ENCODE results near the gene CHMP4A.

The CHMP4A gene

GRCh38 chr14:24259282-24260025 is 46.2 kb upstream of the CHMP4A start:
- TF ChIP-seq CTCF (IDR thresholded peaks at IDR 0.05; ENCODE audit: low read depth, low read length): no peak
- peak; percentile 38 to 77 for DNase-seq (ENCODE audit: low read depth in 2 of 2)
- no peak overlapping the region for H3K4me3 ChIP-seq (replicated peaks in 1 of 2; ENCODE audit: low read depth in 2 of 2, low read length in 2 of 2)

- no peak for TF ChIP-seq CTCF (IDR thresholded peaks at IDR 0.05; ENCODE audit: low read depth, low read length)
- no peak overlapping the region for H3K4me3 ChIP-seq (replicated peaks in 1 of 2; ENCODE audit: low read depth in 2 of 2, low read length in 2 of 2)
Observed at GRCh38 chr14:24258548-24259265, 45.4 kb upstream of the CHMP4A start.

GRCh38 chr14:24258119-24258518 is 44.8 kb upstream of the CHMP4A start:
- no peak overlapping the region for H3K4me3 ChIP-seq (replicated peaks in 1 of 2; ENCODE audit: low read depth in 2 of 2, low read length in 2 of 2)
- DNase-seq (ENCODE audit: low read depth in 2 of 2): no peak
- no peak for TF ChIP-seq CTCF (IDR thresholded peaks at IDR 0.05; ENCODE audit: low read depth, low read length)

More at GRCh38 chr14:24258548-24259265, 45.4 kb upstream of the CHMP4A start:
- DNase-seq (ENCODE audit: low read depth in 2 of 2): no peak

GRCh38 chr14:24256960-24257359 is 43.7 kb upstream of the CHMP4A start:
- TF ChIP-seq CTCF (IDR thresholded peaks at IDR 0.05; ENCODE audit: low read depth, low read length): no peak
- no peak overlapping the region for H3K4me3 ChIP-seq (replicated peaks in 1 of 2; ENCODE audit: low read depth in 2 of 2, low read length in 2 of 2)
- DNase-seq (ENCODE audit: low read depth in 2 of 2): no peak

GRCh38 chr14:24255931-24256711 is 42.8 kb upstream of the CHMP4A start:
- no peak for DNase-seq (ENCODE audit: low read depth in 2 of 2)
- TF ChIP-seq CTCF (IDR thresholded peaks at IDR 0.05; ENCODE audit: low read depth, low read length): no peak
- no peak overlapping the region for H3K4me3 ChIP-seq (replicated peaks in 1 of 2; ENCODE audit: low read depth in 2 of 2, low read length in 2 of 2)

- DNase-seq (ENCODE audit: low read depth in 2 of 2): no peak
- no peak overlapping the region for H3K4me3 ChIP-seq (replicated peaks in 1 of 2; ENCODE audit: low read depth in 2 of 2, low read length in 2 of 2)
- no peak for TF ChIP-seq CTCF (IDR thresholded peaks at IDR 0.05; ENCODE audit: low read depth, low read length)
Observed at GRCh38 chr14:24255438-24255837, 42.1 kb upstream of the CHMP4A start.
